Measurements from ENCODE around the gene PLCG2. TPM values are rescaled to one million over a fixed set of nuclear protein-coding genes. Genes with fewer than 3 reads are reported as not detected.

The PLCG2 gene
- total RNA-seq, 1 donor from 2014 or later: 6.9 TPM

DNA sequence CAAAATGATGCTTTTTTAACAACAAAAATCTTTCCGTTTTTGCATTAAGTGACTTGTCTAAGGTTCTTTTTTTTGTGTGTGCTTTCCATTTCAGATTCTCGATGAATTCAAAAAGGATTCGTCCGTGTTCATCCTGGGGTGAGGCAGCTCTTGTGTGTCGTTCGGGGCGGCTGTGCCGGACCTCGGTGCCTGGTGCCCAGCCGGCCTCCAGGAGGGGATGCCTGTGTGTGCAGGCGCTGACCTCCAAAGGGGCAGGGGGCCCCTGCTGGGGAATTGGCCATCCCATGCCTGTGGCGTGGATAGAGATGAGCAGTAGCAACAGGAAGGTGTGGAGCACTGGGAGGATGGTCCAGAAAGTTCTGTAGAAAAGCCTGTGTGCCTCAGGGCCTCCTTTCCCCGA is 101.7 kb downstream of the PLCG2 start:
- no peaks in the 10 kb centered on the region for H3K36me3 Mint-ChIP-seq (ENCODE audit: low read depth)
- no peak overlapping the region for H3K4me3 Mint-ChIP-seq
- no peaks in the 10 kb centered on the region for H3K9me3 Mint-ChIP-seq
- no peaks in the 10 kb centered on the region for H3K27me3 Mint-ChIP-seq
- no peak for DNase-seq
- no peak overlapping the region for H3K27ac Mint-ChIP-seq
- H3K4me1 Mint-ChIP-seq: no peaks in the 10 kb centered on the region
- intact Hi-C loops (cut with micrococcal nuclease): no loop called here

GRCh38 chr16:81881228-81881627 is 102.1 kb downstream of the PLCG2 start:
- DNase-seq: no peak
- Mint-ChIP-seq H3K27me3 (no peaks in the 10 kb centered on the region), H3K36me3 (ENCODE audit: low read depth) (no peaks in the 10 kb centered on the region), H3K4me3 (no peak overlapping the region), H3K4me1 (no peaks in the 10 kb centered on the region), H3K9me3 (no peaks in the 10 kb centered on the region), H3K27ac (no peak overlapping the region)
- intact Hi-C loops (cut with micrococcal nuclease): no loop called here

DNA sequence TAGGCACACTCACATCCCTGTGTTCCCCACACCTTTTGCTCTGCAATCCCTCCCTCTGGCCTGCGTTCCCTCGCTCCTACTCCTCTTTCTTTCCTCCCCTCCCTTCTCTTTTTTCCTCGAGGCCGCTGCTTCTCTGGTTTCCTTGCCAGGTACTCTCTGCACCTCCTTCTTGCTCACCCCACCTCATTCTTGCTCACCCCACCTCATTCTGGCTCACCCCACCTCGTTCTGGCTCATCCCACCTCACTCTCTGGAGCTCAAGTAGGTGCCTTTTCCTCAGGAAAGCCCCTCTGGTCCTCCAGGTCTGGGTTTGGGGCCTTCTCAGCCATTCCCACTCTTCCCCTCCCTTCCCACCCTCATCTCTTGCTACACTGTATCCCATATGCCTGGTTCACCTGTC is 103.5 kb downstream of the PLCG2 start:
- Mint-ChIP-seq H3K9me3 (no peaks in the 10 kb centered on the region), H3K27me3 (no peaks in the 10 kb centered on the region), H3K36me3 (ENCODE audit: low read depth) (no peaks in the 10 kb centered on the region), H3K27ac (no peak overlapping the region), H3K4me3 (no peak overlapping the region), H3K4me1 (no peaks in the 10 kb centered on the region)
- DNase-seq: no peak
- intact Hi-C loops (cut with micrococcal nuclease): no loop called here

GRCh38 chr16:81883235-81883634 is 104.1 kb downstream of the PLCG2 start:
- no peak for DNase-seq
- Mint-ChIP-seq H3K4me1 (no peaks in the 10 kb centered on the region), H3K27ac (no peak overlapping the region), H3K36me3 (ENCODE audit: low read depth) (no peaks in the 10 kb centered on the region), H3K4me3 (no peak overlapping the region), H3K9me3 (no peaks in the 10 kb centered on the region), H3K27me3 (no peaks in the 10 kb centered on the region)
- intact Hi-C loops (cut with micrococcal nuclease): no loop called here

DNA sequence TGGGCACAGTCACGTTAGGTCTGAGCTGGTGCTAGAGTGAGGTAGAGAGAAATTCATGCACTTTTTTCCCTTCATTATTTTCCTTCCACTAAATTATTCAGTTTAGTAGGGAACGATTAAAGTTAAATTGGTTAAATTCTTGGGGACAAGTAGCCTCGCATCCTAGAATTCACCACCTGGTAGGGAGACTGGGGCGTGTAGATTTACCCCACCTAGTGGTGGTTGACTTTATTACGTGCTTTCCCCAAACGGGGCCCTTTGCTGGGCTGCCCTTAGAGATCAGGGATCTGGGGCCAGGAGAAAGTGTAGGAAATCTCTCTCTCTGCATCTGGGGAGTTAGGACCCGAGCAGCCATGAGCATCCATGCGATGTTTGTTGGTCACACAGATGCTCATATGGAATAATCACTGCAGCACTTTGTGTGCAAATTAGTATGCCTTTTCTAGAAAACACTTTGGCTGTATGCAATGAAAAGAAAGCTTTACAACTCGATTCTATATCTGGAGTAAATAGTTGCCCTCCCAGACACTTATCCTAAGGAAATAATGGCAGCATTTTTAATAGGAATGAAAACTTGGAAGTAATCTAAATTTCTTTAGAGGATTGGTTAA is 107.0 kb downstream of the PLCG2 start:
- intact Hi-C loops (cut with micrococcal nuclease): no loop called here
- Mint-ChIP-seq H3K27ac (no peak overlapping the region), H3K4me1 (no peaks in the 10 kb centered on the region), H3K27me3 (no peaks in the 10 kb centered on the region), H3K4me3 (no peak overlapping the region), H3K36me3 (ENCODE audit: low read depth) (no peaks in the 10 kb centered on the region), H3K9me3 (no peaks in the 10 kb centered on the region)
- peak; percentile 77 for DNase-seq

DNA sequence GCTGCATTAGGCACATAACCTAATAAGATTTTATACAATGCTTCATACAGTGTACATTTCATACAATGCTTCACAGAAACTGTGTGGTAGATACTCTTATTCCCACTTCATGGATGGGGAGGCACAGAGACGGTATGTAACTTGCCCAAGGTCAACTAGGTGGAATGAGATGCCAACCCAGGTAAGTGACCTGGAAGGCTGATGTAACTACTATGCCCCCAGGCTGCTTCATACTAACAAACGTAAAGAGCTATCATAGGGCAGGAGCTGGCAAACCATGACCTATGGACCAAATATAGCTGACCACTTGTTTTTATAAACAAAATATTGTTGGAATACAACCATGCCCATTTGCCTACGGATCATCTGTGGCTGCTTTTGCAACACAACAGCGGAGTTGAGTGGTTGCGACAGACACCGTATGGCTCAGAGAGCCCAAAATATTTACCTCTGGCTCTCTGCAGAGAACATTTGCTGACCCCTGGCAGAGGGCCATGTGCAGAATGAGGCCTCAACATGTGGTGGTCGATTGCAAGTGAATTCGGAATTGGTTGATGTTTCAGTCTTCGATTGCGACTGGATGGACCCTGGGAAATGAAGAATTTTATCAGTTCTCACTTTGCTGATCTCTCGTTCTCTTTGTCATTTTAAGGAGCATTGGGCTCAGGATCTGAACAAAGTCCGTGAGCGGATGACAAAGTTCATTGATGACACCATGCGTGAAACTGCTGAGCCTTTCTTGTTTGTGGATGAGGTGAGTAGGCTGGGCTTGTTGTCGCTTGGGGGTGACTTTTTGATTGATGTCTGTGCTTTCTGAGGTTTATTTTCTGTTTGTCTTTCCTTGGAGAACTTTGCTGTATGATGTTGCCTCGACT is 109.7 kb downstream of the PLCG2 start:
- H3K27me3 Mint-ChIP-seq: no peaks in the 10 kb centered on the region
- DNase-seq: no peak
- H3K9me3 Mint-ChIP-seq: no peaks in the 10 kb centered on the region
- no peaks in the 10 kb centered on the region for H3K4me1 Mint-ChIP-seq
- no peak overlapping the region for H3K27ac Mint-ChIP-seq
- no peaks in the 10 kb centered on the region for H3K36me3 Mint-ChIP-seq (ENCODE audit: low read depth)
- intact Hi-C loops (cut with micrococcal nuclease): no loop called here
- no peak overlapping the region for H3K4me3 Mint-ChIP-seq

GRCh38 chr16:81891736-81892364 is 112.8 kb downstream of the PLCG2 start:
- intact Hi-C loops (cut with micrococcal nuclease): no loop called here
- Mint-ChIP-seq H3K4me3 (no peak overlapping the region), H3K4me1 (no peaks in the 10 kb centered on the region), H3K36me3 (ENCODE audit: low read depth) (no peaks in the 10 kb centered on the region), H3K27ac (no peak overlapping the region), H3K9me3 (no peaks in the 10 kb centered on the region), H3K27me3 (no peaks in the 10 kb centered on the region)
- no peak for DNase-seq

- no peaks in the 10 kb centered on the region for H3K36me3 Mint-ChIP-seq (ENCODE audit: low read depth)
- intact Hi-C loops (cut with micrococcal nuclease): no loop called here
- no peaks in the 10 kb centered on the region for H3K9me3 Mint-ChIP-seq
- no peak overlapping the region for H3K27ac Mint-ChIP-seq
- DNase-seq: no peak
- H3K27me3 Mint-ChIP-seq: no peaks in the 10 kb centered on the region
- H3K4me3 Mint-ChIP-seq: no peak overlapping the region
- H3K4me1 Mint-ChIP-seq: no peaks in the 10 kb centered on the region
These were observed 115.5 kb downstream of the PLCG2 start for GRCh38 chr16:81894592-81894991.

- Mint-ChIP-seq H3K4me1 (no peaks in the 10 kb centered on the region), H3K36me3 (ENCODE audit: low read depth) (no peaks in the 10 kb centered on the region), H3K4me3 (no peak overlapping the region), H3K9me3 (no peaks in the 10 kb centered on the region), H3K27ac (no peak overlapping the region), H3K27me3 (no peaks in the 10 kb centered on the region)
- intact Hi-C loops (cut with micrococcal nuclease): no loop called here
- DNase-seq: no peak
These were observed 117.8 kb downstream of the PLCG2 start for GRCh38 chr16:81896902-81897301.

GRCh38 chr16:81899601-81900000 is 120.5 kb downstream of the PLCG2 start:
- H3K27ac Mint-ChIP-seq: no peak overlapping the region
- no peaks in the 10 kb centered on the region for H3K27me3 Mint-ChIP-seq
- intact Hi-C loops (cut with micrococcal nuclease): no loop called here
- H3K9me3 Mint-ChIP-seq: no peaks in the 10 kb centered on the region
- no peak for DNase-seq
- H3K36me3 Mint-ChIP-seq (ENCODE audit: low read depth): no peaks in the 10 kb centered on the region
- no peaks in the 10 kb centered on the region for H3K4me1 Mint-ChIP-seq
- H3K4me3 Mint-ChIP-seq: no peak overlapping the region

DNA sequence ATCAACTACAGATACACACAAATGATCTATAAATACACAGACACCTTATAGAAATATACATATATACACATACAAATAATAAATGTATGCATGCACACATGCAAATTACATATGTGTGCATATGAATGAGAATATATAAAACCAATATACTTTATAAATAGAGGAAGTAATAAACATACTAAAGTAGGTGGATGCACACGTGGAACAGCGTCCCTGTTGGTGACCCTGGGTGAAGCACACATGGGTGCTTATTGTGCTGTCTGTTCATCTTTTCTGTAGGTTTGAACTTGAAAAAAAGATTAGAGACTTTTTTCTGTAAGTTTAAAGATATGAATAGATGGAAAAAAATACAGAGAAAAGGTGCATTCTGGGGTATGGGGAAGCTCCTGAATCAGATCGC is 120.9 kb downstream of the PLCG2 start:
- no peak overlapping the region for H3K4me3 Mint-ChIP-seq
- H3K27me3 Mint-ChIP-seq: no peaks in the 10 kb centered on the region
- H3K4me1 Mint-ChIP-seq: no peaks in the 10 kb centered on the region
- no peaks in the 10 kb centered on the region for H3K9me3 Mint-ChIP-seq
- intact Hi-C loops (cut with micrococcal nuclease): no loop called here
- H3K36me3 Mint-ChIP-seq (ENCODE audit: low read depth): no peaks in the 10 kb centered on the region
- H3K27ac Mint-ChIP-seq: no peak overlapping the region
- no peak for DNase-seq

GRCh38 chr16:81900456-81900855 is 121.4 kb downstream of the PLCG2 start:
- DNase-seq: no peak
- no peak overlapping the region for H3K27ac Mint-ChIP-seq
- intact Hi-C loops (cut with micrococcal nuclease): no loop called here
- no peaks in the 10 kb centered on the region for H3K9me3 Mint-ChIP-seq
- H3K4me1 Mint-ChIP-seq: no peaks in the 10 kb centered on the region
- no peaks in the 10 kb centered on the region for H3K36me3 Mint-ChIP-seq (ENCODE audit: low read depth)
- no peaks in the 10 kb centered on the region for H3K27me3 Mint-ChIP-seq
- no peak overlapping the region for H3K4me3 Mint-ChIP-seq

DNA sequence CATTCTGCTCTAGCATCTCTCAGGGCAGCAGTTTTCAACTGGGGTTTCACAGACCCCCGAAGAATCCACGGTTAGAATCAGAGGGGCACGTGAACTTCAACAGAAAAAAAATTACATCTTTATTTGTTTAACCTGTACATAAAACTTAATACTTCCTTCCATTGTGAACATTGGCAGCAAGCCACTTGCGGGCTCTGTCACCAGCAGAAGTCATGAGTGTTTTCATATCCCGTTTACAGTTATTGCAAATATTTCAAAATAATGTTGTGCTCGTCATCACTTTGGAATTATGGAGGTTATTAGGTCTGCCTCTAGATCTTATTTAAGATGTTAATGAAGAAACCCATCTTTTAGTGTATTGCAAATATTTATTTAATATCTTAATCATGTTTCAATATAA is 122.4 kb downstream of the PLCG2 start:
- Mint-ChIP-seq H3K27ac (no peak overlapping the region), H3K27me3 (no peaks in the 10 kb centered on the region), H3K9me3 (no peaks in the 10 kb centered on the region), H3K4me1 (no peaks in the 10 kb centered on the region), H3K4me3 (no peak overlapping the region), H3K36me3 (ENCODE audit: low read depth) (no peaks in the 10 kb centered on the region)
- no peak for DNase-seq
- intact Hi-C loops (cut with micrococcal nuclease): no loop called here

- Mint-ChIP-seq H3K9me3 (no peaks in the 10 kb centered on the region), H3K27ac (no peak overlapping the region), H3K36me3 (ENCODE audit: low read depth) (no peaks in the 10 kb centered on the region), H3K4me1 (no peaks in the 10 kb centered on the region), H3K4me3 (no peak overlapping the region), H3K27me3 (no peaks in the 10 kb centered on the region)
- intact Hi-C loops (cut with micrococcal nuclease): no loop called here
- no peak for DNase-seq
These were observed 122.9 kb downstream of the PLCG2 start for GRCh38 chr16:81902025-81902424.
